SK-N-MC (cell line): Measurements from ENCODE around the gene TMEM131L.

Experiments used
- EZH2 ChIP-seq: fragments of 200-600 bp; sonication (generic); IDR thresholded peaks from one replicate; pipeline ENCODE4 v1.6.1; 2017; ENCODE audit warnings: antibody characterized with exemption
- POLR2AphosphoS5 ChIP-seq: IDR thresholded peaks from 2 replicates; pipeline ENCODE4 v1.6.1; 2012; ENCODE audit warnings: mild to moderate bottlenecking, low read depth, low read length, borderline replicate concordance

DNA sequence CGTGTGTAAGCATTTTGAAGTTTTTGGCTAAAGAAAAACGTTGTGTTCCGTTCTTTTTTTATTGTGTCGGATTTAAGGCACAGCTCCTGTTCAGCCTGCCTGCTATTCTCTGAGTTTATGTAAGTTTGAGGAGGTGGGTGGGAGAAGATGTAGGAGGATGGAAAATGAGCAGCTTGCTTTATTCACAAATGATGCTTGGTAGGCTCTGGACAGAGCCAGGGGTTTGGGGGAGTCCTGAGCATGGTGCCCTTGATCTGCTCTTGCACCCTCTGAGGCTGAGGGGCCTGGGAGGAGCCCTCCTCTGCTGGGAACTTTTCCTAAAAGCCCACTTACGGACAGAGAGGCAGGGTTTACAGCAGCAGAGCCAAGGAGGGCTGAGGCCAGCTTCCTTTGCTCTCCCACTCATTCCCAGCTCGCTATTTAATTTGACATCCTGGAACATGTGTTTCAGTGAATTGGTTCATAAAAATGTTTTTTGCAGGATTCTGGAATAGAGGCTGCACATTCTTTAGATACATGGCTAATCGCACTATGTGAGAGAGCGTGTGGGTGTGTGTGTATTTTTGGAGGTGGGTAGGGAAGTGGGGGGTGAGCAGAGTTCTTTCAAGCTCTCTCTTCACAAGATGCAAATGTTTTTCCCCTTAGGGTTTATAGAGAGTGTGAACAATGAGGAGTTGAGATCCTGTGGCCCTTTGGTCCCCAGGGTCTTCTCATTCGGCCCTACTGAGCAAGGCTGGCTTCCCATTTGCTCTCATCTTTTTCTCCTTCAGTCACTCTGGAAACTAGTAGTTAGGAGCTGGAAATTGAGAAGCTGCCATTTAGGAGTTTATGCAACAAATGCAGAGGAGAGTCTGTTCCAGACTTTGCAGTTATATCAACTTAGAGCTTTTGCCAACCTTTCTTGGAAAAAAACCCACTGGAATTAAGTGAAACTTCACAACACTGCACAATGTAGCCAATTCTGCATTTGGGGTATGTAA, 32.1 kb downstream of the TMEM131L start:
- TF ChIP-seq POLR2AphosphoS5: no peak
- no peak for TF ChIP-seq EZH2
